HepG2 (cell line): ENCODE measurements around the gene ZBP1. TPM values are rescaled to one million over a fixed set of nuclear protein-coding genes. Genes with fewer than 3 reads are reported as not detected.

Experiments
- ATAC-seq: fragments of 200-7000 bp; cut with Tn5 transposase; 3 replicates; pipeline ENCODE4 v1.9.1; 2020; ENCODE audit warnings: mild to moderate bottlenecking, moderate library complexity
- BruUV-seq: library from RNA; stranded (reverse); fragments of 400-500 nt; replicated peaks from 2 replicates; lab custom pipeline; 2021; lab: Mats Ljungman, UMichigan
- CTCF ChIA-PET: fragments of 300-600 bp; formaldehyde crosslinking; extraction: SDS; loops from one replicate; lab custom pipeline; 2021; ENCODE audit warnings: low total read pairs, inconsistent platforms, low intra/inter-chr PET ratio; lab: Yijun Ruan, JAX
- POLR2A ChIA-PET: fragments of 350-600 bp; sonication (Branson Sonifier 250); formaldehyde crosslinking; loops from one replicate; lab custom pipeline; 2020; ENCODE audit warnings: antibody characterized with exemption, inconsistent platforms; lab: Yijun Ruan, JAX
- DNase-seq: peaks from one replicate; pipeline ENCODE4 v3.0.0-alpha.2; 2015; ENCODE audit warnings: low spot score
- FAIRE-seq: peaks from 3 replicates; lab custom pipeline; 2011; peaks lifted over from hg19 to GRCh38; lab: Jason Lieb, UNC
- H2AFZ ChIP-seq: one replicate; pipeline ENCODE4 v1.6.1; 2011; ENCODE audit warnings: low read length, inconsistent platforms
- H3K27ac ChIP-seq: fragments of 300-600 bp; 3 replicates; pipeline ENCODE4 v1.8.0; 2011; ENCODE audit warnings: mixed run types, mild to moderate bottlenecking, mixed read lengths, low read length, inconsistent platforms; ENCODE audit not compliant: insufficient read depth; ENCODE audit errors: extremely low read length
- H3K27me3 ChIP-seq, 2 experiments: fragments of 200-600 bp in 1 of 2; 2 replicates in 1 of 2; 3 replicates in 1 of 2; pipeline versions ENCODE4 v1.6.0 to v1.8.0; 2011; ENCODE audit warnings: low read length in 2 of 2, mild to moderate bottlenecking in 2 of 2, moderate library complexity in 2 of 2, inconsistent platforms in 1 of 2; ENCODE audit not compliant: insufficient read depth in 2 of 2, control insufficient read depth in 1 of 2
- H3K36me3 ChIP-seq, 2 experiments: fragments of 200-600 bp in 1 of 2; replicated peaks in 1 of 2; 2 replicates in 1 of 2; 3 replicates in 1 of 2; pipeline versions ENCODE4 v1.5.1 to v1.8.0; 2011; ENCODE audit warnings: low read length in 2 of 2, inconsistent platforms in 1 of 2; ENCODE audit not compliant: insufficient read depth in 2 of 2, control insufficient read depth in 1 of 2
- H3K4me1 ChIP-seq: 2 replicates; pipeline ENCODE4 v1.5.1; 2012; ENCODE audit warnings: low read length, inconsistent platforms; ENCODE audit not compliant: insufficient read depth
- H3K4me2 ChIP-seq: 2 replicates; pipeline ENCODE4 v1.6.0; 2011; ENCODE audit warnings: low read depth, low read length, inconsistent platforms
- H3K4me3 ChIP-seq, 3 experiments: fragments of 200-600 bp in 1 of 3; sonication (generic), shearing (Covaris generic) in 1 of 3; replicated peaks in 1 of 3; 2 replicates each; pipeline ENCODE4 v1.5.1; 2011 to 2016; ENCODE audit warnings: low read length in 3 of 3, inconsistent platforms in 2 of 3, low read depth in 2 of 3, mild to moderate bottlenecking in 2 of 3, control low read depth in 1 of 3, mixed read lengths in 1 of 3; ENCODE audit not compliant: insufficient read depth in 1 of 3
- H3K79me2 ChIP-seq: one replicate; pipeline ENCODE4 v1.6.1; 2011; ENCODE audit warnings: low read length, inconsistent platforms; ENCODE audit not compliant: insufficient read depth
- H3K9ac ChIP-seq: 2 replicates; pipeline ENCODE4 v1.6.0; 2011; ENCODE audit warnings: mild to moderate bottlenecking, low read depth, low read length, inconsistent platforms; ENCODE audit not compliant: insufficient read depth
- H3K9me3 ChIP-seq: 2 replicates; pipeline ENCODE4 v1.5.1; 2012; ENCODE audit warnings: mild to moderate bottlenecking, low read length
- H4K20me1 ChIP-seq: 2 replicates; pipeline ENCODE4 v1.6.0; 2011; ENCODE audit warnings: inconsistent platforms, mild to moderate bottlenecking, low read length, moderate library complexity; ENCODE audit not compliant: insufficient read depth
- GTF2F1 ChIP-seq: fragments of 150-350 bp; IDR thresholded peaks from 2 replicates; pipeline ENCODE4 v1.6.1; 2014; ENCODE audit warnings: low read length
- KIAA2018 ChIP-seq: sonication (generic); formaldehyde crosslinking; IDR thresholded peaks from 2 replicates; pipeline ENCODE4 v1.5.0; 2020; ENCODE audit warnings: mild to moderate bottlenecking, missing genetic modification reagents, borderline replicate concordance
- SIX4 ChIP-seq: sonication (generic); formaldehyde crosslinking; IDR thresholded peaks from 2 replicates; pipeline ENCODE4 v1.4.0; 2020; ENCODE audit warnings: missing genetic modification reagents
- TEAD2 ChIP-seq: sonication (generic); formaldehyde crosslinking; IDR thresholded peaks from 2 replicates; pipeline ENCODE4 v1.9.0; 2021; ENCODE audit warnings: missing genetic modification reagents
- WGBS: methylation state at CpG from one replicate; pipeline ENCODE4 v1.1.6; 2017; ENCODE audit warnings: low lambda C conversion rate; 5-methylcytosine and 5-hydroxymethylcytosine counted together
- in situ Hi-C: cut with HindIII; loops from 2 replicates; pipeline ENCODE4 v1.10.0; 2017; ENCODE audit warnings: low pct_unique_long_range_greater_than_20kb; ENCODE audit not compliant: extremely low pct_ligation_motif_present
- intact Hi-C: fragments of 100-400 bp; cut with micrococcal nuclease; formaldehyde crosslinking; loops from one replicate; pipeline ENCODE4 v1.10.0; 2022; ENCODE audit not compliant: unreplicated experiment
- polyA plus RNA-seq, 8 experiments: library from polyadenylated mRNA; depleted of rRNA in 3 of 8; stranded (reverse) in 7 of 8; unstranded in 1 of 8; fragments of >200 nt; fragmentation: Illumina TruSeq in 4 of 8; extraction: Trizol in 4 of 8; gene quantifications; 2 replicates each; pipeline versions ENCODE4 v1.2.1 to v1.2.3, GENCODE V29; 2011 to 2016; ENCODE audit warnings: low read depth in 4 of 8, missing spikeins in 1 of 8, mixed read lengths in 1 of 8; ENCODE audit not compliant: insufficient read depth in 1 of 8
- total RNA-seq, 5 experiments: library from RNA; depleted of rRNA; stranded (reverse); fragments of >200 nt; fragmentation: Illumina TruSeq; extraction: Trizol; gene quantifications; 2 replicates each; pipeline ENCODE4 v1.2.3, GENCODE V29; 2016; ENCODE audit warnings: low read depth in 1 of 5

The ZBP1 gene
- total and polyA plus RNA-seq, 2 of the 13 experiments (the other 11 are each of a cell fraction or from before 2014, with no cell fraction given), result not detected

- no peak for TF ChIP-seq KIAA2018 (CRISPR knock-in tag)
- TF ChIP-seq TEAD2 (CRISPR knock-in tag), result no peak
- TF ChIP-seq SIX4 (CRISPR knock-in tag), result no peak
Measured at GRCh38 chr20:57653910-57654309, 33.7 kb upstream of the ZBP1 start (continued).

- intact Hi-C loops, result no loop called here
- H3K27ac ChIP-seq, result no peak overlapping the region
- peaks cover 13% of the 10 kb centered on the region for H3K4me1 ChIP-seq
- peaks cover 33 to 97% of the 10 kb centered on the region in 2 experiments for H3K27me3 ChIP-seq
- no peak overlapping the region for H2AFZ ChIP-seq
- no peaks in the 10 kb centered on the region for H3K9me3 ChIP-seq
- in situ Hi-C loops, result loop anchor here (5.0 kb wide), 1 partner anchor 524 kb away; no protein-coding TSS in a partner anchor
- ATAC-seq (no peak; the same call in 2 of the 3 replicates), FAIRE-seq (no peak), DNase-seq (no peak)
- no peaks in the 10 kb centered on the region for H3K79me2 ChIP-seq
- WGBS, result 0% methylated on average over 8 of the region's 8 CpGs
- H3K36me3 ChIP-seq, result no peaks in the 10 kb centered on the region
- no TSS peak for BruUV-seq
- no peak overlapping the region for H3K4me3 ChIP-seq
- ChIA-PET POLR2A (no interaction called here), CTCF (interaction anchor here (1.0 to 3.1 kb wide), 5 partner anchors 59 to 557 kb away, joined by 3 to 46 read pairs (median 18); no protein-coding TSS in a partner anchor)
- no peak overlapping the region for H3K4me2 ChIP-seq
- H4K20me1 ChIP-seq, result peaks cover 3% of the 10 kb centered on the region; the same call in 1 of the 2 replicates
- no peak overlapping the region for H3K9ac ChIP-seq
- no peak for TF ChIP-seq GTF2F1
Measured at GRCh38 chr20:57653546-57653900, 33.3 kb upstream of the ZBP1 start.
